Esophagus muscularis mucosa (tissue), 4 donors: ENCODE measurements around the gene LMBR1L.

Experiments
- EP300 ChIP-seq: sonication (generic); formaldehyde crosslinking; IDR thresholded peaks from one replicate; pipeline ENCODE4 v1.6.1; 2017; ENCODE audit warnings: antibody characterized with exemption
- POLR2A ChIP-seq: fragments of 450-650 bp; IDR thresholded peaks from one replicate; pipeline ENCODE4 v1.6.1; 2017; ENCODE audit warnings: antibody characterized with exemption, moderate library complexity, mild to moderate bottlenecking, low read depth
- POLR2AphosphoS5 ChIP-seq, 2 donors: sonication (generic); formaldehyde crosslinking; IDR thresholded peaks; one replicate each; pipeline ENCODE4 v1.6.1; 2017; ENCODE audit warnings: antibody characterized with exemption in 2 of 2
- TF ChIP-seq, protein P1 (sequence below), 3 experiments: fragments of 200-600 bp in 2 of 3; fragments of 450-650 bp in 1 of 3; sonication (generic) in 2 of 3; IDR thresholded peaks; one replicate each; pipeline ENCODE4 v1.5.1; 2017 to 2019; ENCODE audit warnings: antibody characterized with exemption in 3 of 3, mild to moderate bottlenecking in 2 of 3, moderate library complexity in 1 of 3

DNA sequence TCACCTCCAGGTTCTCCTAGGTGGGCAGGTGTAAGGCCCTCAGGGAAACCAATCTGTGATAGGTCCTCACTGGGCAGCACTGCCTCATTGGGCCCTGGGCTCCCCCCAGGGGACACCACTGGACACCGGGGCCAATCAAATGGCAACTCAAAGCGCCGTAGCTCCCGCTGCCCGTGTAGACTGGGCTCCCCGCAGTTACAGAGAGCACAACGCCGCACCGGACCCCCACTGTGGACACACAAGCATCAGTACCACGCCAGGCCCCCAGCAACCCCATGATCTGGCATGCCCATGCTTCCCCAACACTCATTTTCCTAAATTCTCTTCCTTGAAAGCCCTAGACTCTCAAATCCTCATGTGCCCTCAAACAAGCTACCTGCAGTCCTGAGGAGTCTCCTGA lies 56.1 kb downstream of the LMBR1L start:
- TF ChIP-seq, protein P1, sequence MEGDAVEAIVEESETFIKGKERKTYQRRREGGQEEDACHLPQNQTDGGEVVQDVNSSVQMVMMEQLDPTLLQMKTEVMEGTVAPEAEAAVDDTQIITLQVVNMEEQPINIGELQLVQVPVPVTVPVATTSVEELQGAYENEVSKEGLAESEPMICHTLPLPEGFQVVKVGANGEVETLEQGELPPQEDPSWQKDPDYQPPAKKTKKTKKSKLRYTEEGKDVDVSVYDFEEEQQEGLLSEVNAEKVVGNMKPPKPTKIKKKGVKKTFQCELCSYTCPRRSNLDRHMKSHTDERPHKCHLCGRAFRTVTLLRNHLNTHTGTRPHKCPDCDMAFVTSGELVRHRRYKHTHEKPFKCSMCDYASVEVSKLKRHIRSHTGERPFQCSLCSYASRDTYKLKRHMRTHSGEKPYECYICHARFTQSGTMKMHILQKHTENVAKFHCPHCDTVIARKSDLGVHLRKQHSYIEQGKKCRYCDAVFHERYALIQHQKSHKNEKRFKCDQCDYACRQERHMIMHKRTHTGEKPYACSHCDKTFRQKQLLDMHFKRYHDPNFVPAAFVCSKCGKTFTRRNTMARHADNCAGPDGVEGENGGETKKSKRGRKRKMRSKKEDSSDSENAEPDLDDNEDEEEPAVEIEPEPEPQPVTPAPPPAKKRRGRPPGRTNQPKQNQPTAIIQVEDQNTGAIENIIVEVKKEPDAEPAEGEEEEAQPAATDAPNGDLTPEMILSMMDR (IDR thresholded peaks at IDR 0.05) = no peak
- TF ChIP-seq POLR2AphosphoS5 (IDR thresholded peaks at IDR 0.05) (no peak), EP300 (no peak), POLR2A (no peak)
